GOT3 (cell line): ENCODE results near the gene OR56A5.
"Not testable (repeated sequence)": the region's sequence is repeated elsewhere in the genome, so short reads cannot be mapped to it uniquely, and the experiment has no call there.

ENCODE experiments used
- DNase-seq: peaks from one replicate; lab custom pipeline; 2025; ENCODE audit warnings: mixed read lengths; lab: John Stamatoyannopoulos, UW

Gene OR56A5

DNA sequence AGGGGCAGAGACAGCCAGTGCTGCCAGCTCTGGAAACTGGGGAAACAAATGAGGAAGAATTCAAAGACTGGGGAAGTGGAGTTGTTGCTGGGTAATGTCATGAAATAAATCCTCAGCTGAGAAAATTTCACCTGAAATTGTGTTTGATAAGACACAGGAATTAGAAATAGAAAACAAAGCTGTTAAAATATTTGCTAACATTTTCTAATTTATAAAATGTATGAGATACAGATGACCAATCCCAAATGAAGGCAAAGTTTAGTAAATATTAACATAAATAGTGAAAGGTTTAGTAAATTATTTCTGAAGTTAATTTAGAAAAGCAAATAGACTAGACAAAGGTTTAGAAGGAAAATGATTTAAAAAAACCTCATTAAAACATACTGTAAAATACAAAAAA lies at the start of gene OR56A5:
Gene OR56A5 (minus strand): TSS at position 101 of the 400 bp plus-strand sequence. CDS start 0 bp downstream, at position 101.
- no peak for DNase-seq

DNA sequence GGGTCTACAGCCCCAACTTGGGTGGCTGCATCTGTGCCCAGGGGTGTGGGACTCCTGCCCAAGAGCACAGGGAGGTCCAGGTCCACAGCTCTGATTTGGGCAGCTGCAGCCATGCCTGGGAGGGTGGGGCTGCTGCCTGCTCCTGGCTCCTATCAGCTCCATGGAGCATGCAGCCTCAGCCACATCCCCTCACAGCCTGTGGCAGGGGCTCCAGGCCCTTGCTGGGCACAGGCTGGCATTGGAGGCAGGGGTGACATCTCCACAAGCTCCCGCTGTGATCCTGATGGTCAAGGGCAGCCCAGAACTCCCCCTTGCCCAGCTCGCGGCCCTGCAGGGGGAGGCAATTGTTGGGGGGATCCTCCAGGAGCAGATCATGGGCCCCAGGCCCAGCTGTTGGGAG lies 44.7 kb upstream of the OR56A5 start:
- DNase-seq: no peak

- DNase-seq: no peak
Observed at GRCh38 chr11:6012035-6012668, 43.9 kb upstream of the OR56A5 start.

GRCh38 chr11:6006846-6007245 lies 38.6 kb upstream of the OR56A5 start, which contains the start of gene OR56A4:
Gene OR56A4, minus strand, starts transcription at chr11:6006946. Its CDS starts 3,954 bp downstream, at chr11:6002992.
- DNase-seq: no peak

DNA sequence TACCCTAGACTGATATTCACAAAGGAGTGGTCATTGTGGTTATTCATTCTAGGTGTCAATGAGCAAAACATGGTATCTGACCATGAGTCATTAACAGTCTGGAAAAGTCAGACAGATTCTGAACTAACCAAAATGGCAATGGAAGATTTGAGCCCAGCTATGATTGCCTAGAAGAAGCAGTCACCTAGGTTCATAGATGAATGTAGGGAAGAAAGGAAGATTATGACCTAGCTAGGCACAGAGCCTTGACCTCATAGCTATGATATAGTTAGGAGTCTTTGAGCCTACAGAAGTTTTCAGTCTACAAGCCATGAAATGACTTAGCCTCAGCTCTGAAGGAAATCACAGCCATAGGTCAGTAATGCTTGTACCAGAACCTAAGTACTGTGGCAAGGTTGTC lies 38.1 kb upstream of the OR56A5 start:
- no peak for DNase-seq

DNA sequence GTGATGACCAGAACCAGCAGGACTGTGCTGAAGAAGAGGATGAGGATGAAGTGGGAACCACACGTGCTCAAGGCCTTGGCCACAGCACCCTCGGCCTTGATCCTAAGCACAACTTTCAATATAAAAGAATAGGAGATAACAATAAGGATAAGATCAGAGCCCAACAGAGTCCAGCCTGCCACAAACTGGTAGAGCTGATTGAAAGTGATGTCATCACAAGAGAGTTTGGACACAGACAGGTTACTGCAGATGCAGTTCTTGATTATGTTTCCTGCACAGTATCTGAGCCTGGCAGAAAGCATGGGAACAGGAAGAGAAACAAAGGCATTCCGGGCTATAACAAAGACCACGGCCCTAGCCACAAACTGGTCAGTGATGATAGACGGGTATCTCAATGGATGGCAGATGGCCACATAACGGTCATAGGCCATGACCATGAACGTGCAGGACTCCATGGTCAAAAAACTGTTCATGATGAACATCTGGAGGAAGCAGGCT lies 34.0 kb upstream of the OR56A5 start:
- no peak for DNase-seq

DNA sequence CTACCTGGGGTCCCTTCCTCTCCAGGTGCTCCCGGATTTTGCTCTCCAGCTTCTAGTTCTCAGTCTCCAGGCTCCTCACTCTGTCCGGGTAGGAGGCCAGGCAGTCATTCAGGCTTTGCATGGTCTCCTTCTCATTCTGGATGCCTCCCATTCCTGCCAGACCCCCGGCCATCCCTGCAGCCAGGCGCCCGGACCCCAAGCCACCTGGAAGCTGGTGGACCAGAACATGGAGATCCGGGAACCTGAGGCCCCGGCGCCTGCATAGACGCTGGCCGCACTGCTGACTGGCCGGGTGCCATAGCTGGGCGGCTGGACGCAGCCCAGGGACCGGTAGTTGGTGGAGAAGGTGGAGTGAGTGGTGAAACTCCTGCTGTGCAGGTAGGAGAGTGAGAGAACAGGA lies 26.5 kb upstream of the OR56A5 start:
- no peak for DNase-seq

DNA sequence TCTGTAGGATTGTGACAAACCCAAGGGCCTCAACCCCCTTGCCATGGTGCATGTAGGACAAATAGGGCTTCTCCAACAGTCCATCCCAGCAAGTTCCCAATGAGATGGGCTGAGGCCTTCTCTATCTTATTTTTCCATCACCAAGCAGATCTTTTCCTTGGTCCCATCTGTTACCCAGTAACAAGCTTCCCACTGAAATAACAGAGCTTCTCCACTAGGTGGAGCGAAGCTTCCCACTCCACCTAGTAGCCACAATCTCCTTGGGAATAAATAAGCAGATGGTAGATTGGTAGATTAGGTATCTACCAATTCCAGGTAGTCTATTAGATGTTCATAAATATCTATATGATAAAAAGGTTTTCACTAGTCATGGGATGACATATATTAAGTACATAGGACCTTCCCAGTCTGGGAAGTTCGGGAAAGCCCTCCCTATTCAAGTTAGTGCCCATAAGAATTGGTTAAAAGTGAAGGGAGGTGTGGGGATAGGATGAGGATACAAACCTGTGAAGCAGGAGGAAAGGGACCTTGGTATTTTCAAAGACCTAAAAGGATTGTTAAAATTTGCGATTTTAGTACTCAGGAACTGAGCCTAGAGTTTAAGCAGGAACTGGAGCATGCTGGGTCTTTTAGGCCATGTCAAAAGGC lies 24.4 kb upstream of the OR56A5 start:
- no peak for DNase-seq

DNA sequence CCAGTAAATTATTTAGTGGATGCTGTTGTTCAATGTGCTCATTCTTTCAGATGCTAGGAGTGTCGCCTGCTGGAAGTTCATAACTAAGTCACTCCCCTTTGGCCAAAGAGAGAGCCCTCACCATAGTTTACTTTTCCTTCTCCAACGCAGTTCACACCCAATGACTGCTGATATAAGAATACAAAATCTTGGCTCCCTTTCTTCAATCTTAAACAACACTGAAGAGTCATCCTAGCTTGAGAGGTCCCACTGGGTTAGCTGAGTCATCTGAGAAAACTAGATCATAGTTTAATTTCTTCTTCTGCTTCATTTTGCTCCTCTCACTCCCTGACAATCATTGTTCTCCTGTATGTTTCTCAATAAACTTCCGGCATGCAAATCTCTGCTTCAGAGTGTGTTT lies 23.9 kb upstream of the OR56A5 start:
- DNase-seq: no peak

DNA sequence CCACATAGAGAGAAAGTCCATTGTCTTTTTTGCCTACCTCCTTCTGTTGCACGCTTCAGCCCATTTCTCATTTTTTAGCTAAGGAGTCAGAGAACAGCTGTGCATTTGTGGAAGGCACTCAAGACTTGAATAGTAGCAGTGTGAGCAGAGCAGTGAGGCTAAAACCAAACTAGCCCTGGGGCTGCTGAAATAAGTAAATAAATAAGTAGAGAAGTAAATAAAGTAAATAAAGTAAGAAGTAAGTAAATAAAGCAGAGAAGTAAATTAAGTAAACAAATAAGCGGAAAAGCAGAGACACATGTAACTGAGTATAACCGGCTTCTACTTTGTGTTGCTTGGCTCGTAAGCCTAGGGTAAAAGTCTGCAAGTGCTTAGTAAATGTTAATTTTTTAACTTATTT lies 20.9 kb upstream of the OR56A5 start:
- no peak for DNase-seq

DNA sequence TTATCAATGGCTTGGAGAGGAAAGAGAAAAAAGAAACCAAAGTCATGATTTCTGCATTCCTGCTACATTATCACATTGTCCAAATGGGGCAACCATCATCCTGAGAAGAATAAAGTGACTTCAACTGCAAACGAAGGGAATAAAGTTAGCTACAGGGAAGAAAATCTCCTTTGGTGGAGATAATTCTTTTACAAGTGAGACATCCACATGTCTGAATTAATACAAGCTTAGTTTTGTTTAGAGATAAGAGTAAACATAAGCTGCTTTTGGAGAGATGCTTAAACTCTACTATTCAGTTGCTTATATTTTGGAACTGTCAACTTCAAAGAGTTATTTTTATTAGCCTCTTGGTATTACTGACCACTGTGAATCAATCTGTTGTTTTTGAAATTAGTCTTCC lies 18.6 kb upstream of the OR56A5 start, which contains the start of gene OR52L1:
Gene OR52L1 (minus strand): TSS at position 101 of the 400 bp plus-strand sequence. CDS start 55 bp downstream, at position 46.
- no peak for DNase-seq

GRCh38 chr11:5983443-5983842 lies 15.1 kb upstream of the OR56A5 start:
- DNase-seq: no peak

DNA sequence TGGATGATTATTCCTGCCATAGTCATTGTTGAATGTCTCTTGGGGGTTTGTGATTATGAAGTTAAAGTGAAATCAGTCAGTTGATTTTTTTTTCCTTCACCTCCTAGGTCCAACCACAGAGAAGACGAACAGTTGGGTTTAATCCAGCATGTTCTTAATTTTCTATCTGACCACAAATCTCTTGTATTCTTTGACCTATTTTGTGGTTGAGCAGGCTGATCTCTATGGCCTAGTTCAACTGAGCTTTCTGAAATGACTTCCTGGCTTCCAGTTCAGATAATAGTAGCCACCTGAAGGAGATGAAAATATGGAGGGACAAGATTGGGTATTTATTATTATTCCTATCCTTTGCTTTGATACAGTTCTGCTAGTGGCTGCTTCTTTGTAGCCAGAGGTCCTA lies 5.2 kb upstream of the OR56A5 start:
- no peak for DNase-seq

DNA sequence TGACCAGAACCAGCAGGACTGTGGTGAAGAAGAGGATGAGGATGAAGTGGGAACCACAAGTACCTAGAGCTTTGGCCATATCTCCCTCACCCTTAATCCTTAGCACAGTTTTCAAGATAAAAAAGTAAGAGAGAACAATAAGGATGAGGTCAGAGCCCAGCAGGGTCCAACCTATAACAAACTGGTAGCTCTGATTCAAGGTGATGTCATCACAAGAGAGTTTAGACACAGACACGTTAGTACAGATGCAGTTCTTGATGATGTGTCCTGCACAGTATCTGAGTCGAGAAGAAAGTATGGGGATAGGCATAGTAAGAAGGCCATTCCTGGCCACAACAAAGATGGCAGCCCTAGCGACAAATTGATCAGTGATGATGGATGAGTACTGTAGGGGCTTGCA lies 586 bp downstream of the OR56A5 start:
- no peak for DNase-seq

DNA sequence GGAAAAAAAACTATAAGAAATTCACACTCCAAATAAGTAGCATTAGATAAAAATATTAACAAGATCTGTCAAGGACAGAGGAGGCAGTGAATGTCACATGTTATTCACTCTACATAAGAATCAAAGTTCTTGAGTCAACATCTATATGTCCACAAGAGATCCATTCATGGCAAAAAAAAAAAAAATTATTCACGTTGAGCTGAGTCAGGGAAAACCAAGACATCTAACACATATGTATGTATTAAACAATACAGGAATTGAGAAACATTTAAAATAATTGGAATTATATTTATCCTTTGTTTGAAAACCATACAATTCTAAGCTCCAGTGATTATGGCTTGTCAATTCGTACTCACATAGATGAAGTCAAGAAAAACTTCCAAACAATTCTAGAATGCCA lies 1.3 kb downstream of the OR56A5 start:
- DNase-seq: no peak

DNA sequence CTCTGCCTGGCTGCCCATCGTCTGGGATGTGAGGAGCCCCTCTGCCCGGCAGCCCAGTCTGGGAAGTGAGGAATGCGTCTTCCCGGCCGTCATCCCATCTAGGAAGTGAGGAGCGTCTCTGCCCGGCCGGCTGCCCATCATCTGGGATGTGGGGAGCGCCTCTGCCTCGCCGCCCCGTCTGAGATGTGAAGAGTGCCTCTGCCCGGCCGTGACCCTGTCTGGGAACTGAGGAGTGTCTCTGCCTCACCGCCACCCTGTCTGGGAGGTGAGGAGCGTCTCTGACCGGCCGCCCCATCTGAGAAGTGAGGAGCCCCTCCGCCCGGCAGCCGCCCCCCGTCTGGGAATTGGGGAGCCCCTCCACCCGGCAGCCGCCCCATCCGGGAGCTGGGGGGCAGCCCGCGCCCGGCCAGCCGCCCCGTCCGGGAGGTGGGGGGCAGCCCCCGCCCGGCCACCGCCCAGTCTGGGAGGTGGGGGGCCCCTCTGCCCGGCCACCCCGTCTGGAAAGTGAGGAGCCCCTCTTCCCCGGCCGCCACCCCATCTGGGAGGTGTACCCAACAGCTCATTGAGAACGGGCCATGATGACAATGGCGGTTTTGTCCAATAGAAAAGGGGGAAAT lies 7.5 kb downstream of the OR56A5 start:
- DNase-seq: not testable (repeated sequence)

- DNase-seq: no peak
Observed at GRCh38 chr11:5955586-5955985, 12.7 kb downstream of the OR56A5 start.

- no peak for DNase-seq
Observed at GRCh38 chr11:5941951-5942350, 26.3 kb downstream of the OR56A5 start, which contains the start of gene OR56A3. Gene OR56A3, plus strand, starts transcription at chr11:5942251. Its CDS starts 5,096 bp downstream, at chr11:5947347.

GRCh38 chr11:5940748-5941147 lies 27.5 kb downstream of the OR56A5 start:
- DNase-seq: no peak

DNA sequence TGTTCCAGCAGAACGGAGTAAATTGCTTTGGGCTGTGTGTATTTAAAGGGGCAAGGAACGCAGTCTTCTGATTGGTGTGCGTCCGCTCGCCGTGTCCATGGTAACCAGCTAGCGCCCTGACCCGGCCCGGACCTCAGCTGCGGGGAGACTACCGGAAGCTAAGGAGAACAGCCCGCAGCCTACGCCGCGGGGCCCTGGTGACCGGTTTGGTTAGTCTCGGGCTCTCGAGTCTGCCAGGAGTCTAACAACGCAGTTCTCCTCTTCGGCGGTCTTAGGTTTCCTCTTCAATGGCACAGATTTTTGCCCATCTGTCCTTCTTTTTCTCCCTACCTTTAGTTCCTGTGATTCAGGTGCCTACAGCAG lies 29.7 kb downstream of the OR56A5 start:
- DNase-seq: no peak

GRCh38 chr11:5937868-5938602 lies 30.3 kb downstream of the OR56A5 start:
- DNase-seq: no peak

- no peak for DNase-seq
Observed at GRCh38 chr11:5933116-5933515, 35.2 kb downstream of the OR56A5 start.
